ENCODE measurements around the gene CDC42EP1. TPM values are rescaled to one million over a fixed set of nuclear protein-coding genes. Genes with fewer than 3 reads are reported as not detected.

Gene CDC42EP1
- total and polyA plus RNA-seq, 7 donors = 14.6 to 64.1 (median 24.6) TPM

DNA sequence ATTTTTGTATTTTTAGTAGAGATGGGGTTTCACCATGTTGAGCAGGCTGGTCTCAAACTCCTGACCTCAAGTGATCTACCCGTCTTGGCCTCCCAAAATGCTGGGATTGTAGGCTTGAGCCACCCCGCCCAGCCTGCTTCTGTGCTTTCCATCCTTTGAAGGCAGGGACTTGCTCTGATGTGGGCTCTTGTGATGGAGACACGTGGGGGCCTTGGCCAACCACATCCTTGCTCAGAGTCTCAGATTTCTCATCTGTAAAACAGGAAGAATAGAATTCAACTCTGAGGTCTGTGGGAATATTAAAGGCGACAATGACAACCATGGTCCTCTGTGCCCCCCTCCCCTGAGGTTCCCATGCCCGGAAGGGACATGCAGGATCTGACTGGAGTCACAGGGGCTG, 44.6 kb downstream of the CDC42EP1 start:
- H3K4me1 ChIP-seq = peaks cover 0 to 23% (median 21%) of the 10 kb centered on the region in 4 donors
- no peak overlapping the region for H3K27ac ChIP-seq
- WGBS, 2 donors = 54 to 72% methylated on average over 5 of the region's 5 CpGs
- peaks cover 0 to 26% (median 0%) of the 10 kb centered on the region in 3 donors for H3K27me3 ChIP-seq
- no peaks in the 10 kb centered on the region for H3K36me3 ChIP-seq
- no peak for DNase-seq
- TF ChIP-seq POLR2A (IDR thresholded peaks at IDR 0.05) (no peak), POLR2AphosphoS5 (IDR thresholded peaks at IDR 0.05) (no peak), EP300 (IDR thresholded peaks at IDR 0.05) (no peak)
- TF ChIP-seq, protein P1, sequence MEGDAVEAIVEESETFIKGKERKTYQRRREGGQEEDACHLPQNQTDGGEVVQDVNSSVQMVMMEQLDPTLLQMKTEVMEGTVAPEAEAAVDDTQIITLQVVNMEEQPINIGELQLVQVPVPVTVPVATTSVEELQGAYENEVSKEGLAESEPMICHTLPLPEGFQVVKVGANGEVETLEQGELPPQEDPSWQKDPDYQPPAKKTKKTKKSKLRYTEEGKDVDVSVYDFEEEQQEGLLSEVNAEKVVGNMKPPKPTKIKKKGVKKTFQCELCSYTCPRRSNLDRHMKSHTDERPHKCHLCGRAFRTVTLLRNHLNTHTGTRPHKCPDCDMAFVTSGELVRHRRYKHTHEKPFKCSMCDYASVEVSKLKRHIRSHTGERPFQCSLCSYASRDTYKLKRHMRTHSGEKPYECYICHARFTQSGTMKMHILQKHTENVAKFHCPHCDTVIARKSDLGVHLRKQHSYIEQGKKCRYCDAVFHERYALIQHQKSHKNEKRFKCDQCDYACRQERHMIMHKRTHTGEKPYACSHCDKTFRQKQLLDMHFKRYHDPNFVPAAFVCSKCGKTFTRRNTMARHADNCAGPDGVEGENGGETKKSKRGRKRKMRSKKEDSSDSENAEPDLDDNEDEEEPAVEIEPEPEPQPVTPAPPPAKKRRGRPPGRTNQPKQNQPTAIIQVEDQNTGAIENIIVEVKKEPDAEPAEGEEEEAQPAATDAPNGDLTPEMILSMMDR (IDR thresholded peaks at IDR 0.05) = no peak
- intact Hi-C loops (cut with DNase I) = no loop called here
- H3K4me3 ChIP-seq = no peak overlapping the region
- no peaks in the 10 kb centered on the region for H3K9me3 ChIP-seq

DNA sequence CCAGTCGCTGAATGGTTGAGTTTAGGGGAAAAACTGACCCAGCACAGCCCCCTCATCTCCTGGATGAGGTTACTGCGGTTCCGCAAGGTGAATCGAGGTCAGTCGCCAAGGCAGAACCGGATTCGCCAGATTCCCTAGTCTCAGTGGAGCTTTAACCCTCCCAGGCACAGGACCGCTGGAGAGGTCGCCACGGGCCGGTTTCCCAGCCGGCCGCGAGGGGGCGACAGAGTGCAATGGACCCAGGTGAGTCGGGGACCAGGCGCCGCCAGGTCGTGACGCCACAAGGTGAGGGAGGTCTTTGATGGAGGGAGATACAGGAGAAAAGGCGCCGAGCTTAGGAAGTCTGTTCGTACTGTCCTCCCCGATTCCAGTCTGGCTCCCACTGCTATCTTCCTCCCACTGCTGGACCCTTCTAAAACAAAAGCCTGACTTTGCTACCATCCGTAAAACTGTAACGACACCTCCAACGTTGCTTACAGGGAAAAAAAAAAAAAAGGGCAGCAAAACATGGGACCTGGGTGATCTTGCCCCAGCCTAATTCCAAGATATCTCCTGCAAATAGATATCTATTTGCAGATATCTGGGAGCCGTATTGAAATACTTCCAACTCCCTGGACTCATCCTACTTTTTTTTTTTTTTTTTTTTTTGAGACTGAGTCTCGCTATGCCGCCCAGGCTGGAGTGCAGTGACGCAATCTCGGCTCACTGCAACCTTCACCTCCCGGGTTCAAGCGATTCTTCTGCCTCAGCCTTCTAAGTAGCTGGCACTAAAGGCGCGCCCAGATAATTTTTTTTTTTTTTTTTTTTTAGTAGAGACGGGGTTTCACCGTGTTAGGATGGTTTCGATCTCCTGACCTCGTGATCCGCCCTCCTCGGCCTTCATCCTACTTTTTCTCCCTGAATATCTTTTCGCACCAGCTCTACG, 47.0 kb downstream of the CDC42EP1 start:
- peak in 1 of 4 donors; percentile 23 for TF ChIP-seq POLR2AphosphoS5 (IDR thresholded peaks at IDR 0.05)
- no peak for TF ChIP-seq EP300 (IDR thresholded peaks at IDR 0.05)
- TF ChIP-seq, protein P1 (IDR thresholded peaks at IDR 0.05) = peak; percentile 76 to 97 (median 94)
- no peak for TF ChIP-seq POLR2A (IDR thresholded peaks at IDR 0.05)
- H3K27ac ChIP-seq = peak overlapping the region; percentile 95 to 98 (median 96)
- no peaks in the 10 kb centered on the region for H3K9me3 ChIP-seq
- WGBS, 2 donors = 1 to 3% methylated on average over 44 of the region's 44 CpGs
- peak overlapping the region in 3 of 4 donors; percentile 90 to 98 (median 91) for H3K4me3 ChIP-seq
- H3K27me3 ChIP-seq = peaks cover 0 to 21% (median 0%) of the 10 kb centered on the region in 3 donors
- intact Hi-C loops (cut with DNase I) = no loop called here
- DNase-seq = peak; percentile 90
- no peaks in the 10 kb centered on the region for H3K36me3 ChIP-seq
- H3K4me1 ChIP-seq = peaks cover 0 to 41% (median 37%) of the 10 kb centered on the region in 4 donors

DNA sequence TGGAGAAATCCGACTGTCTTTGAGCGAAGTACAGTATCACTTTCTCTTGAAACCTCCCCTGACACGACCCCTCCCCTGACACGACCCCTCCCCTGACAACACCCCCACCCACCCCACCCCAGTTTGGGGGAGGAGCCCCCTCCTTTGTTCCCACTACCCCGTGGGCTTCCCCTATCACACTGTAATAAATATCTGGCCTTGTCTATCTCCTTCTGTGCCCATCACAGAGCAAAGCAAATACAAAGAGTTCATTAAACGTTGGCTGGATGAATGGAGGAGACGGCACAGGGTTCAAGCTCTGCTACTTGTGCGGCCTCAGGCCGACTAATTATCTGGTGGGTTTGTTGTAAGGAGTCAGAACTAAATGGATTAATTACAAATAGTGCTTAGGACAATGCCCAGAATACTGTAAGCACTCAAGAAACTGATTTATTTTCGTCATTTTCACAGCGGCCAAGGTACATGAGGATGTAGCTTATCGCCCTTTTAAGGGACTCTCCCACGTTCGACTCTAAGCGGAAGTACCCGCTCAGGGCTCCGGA, 47.7 kb downstream of the CDC42EP1 start:
- peak overlapping the region; percentile 83 to 98 (median 90) for H3K4me3 ChIP-seq
- DNase-seq = no peak
- peaks cover 0 to 18% (median 0%) of the 10 kb centered on the region in 3 donors for H3K27me3 ChIP-seq
- WGBS, 2 donors = 1 to 2% methylated on average over 17 of the region's 17 CpGs
- peak overlapping the region; percentile 95 to 98 (median 96) for H3K27ac ChIP-seq
- H3K36me3 ChIP-seq = no peaks in the 10 kb centered on the region
- H3K4me1 ChIP-seq = peaks cover 0 to 45% (median 40%) of the 10 kb centered on the region in 4 donors
- intact Hi-C loops (cut with DNase I) = no loop called here
- TF ChIP-seq POLR2AphosphoS5 (IDR thresholded peaks at IDR 0.05) (no peak), POLR2A (IDR thresholded peaks at IDR 0.05) (no peak), EP300 (IDR thresholded peaks at IDR 0.05) (no peak)
- TF ChIP-seq, protein P1 (IDR thresholded peaks at IDR 0.05) = no peak
- H3K9me3 ChIP-seq = no peaks in the 10 kb centered on the region

DNA sequence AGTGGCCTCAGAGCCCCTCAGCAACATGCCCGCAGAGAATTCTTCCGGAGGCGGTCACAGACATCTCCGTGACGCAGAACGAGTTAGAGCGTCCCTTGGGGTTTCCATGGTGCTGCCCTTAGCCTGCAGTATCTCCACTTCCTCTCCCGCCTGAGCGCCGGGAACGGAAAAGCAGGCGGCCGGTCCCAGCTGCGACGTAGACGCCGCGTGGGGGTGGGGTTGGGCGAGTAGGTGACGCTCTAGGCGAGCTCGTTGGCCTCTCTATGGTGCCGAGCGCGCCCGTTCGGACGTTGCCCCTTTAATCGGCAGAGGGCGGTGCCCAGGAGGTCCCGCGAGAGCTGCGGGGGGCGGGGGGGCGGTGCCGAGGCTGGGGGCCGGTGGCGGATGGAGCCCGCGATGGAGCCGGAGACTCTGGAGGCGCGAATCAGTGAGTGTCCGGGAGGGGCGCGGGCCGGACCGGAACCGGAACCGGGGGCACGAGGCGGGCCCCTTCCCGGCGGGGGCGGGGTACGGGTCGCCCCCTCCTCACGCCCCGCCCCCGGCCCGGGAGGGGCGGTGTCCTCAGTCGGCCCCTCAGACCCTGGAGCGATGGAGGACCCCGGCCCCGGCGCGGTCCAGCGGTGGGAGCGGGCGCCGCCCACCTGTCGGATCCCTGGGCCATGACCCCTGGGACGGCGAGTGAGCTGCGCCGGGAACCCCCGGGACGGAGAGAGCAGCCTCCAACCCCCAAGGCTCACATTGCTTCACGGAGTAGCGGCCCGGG, 48.4 kb downstream of the CDC42EP1 start, which contains the start of gene GGA1:
Gene GGA1, plus strand, starts transcription at position 358 of the 763 bp plus-strand sequence. Its CDS starts 27 bp downstream, at position 385.
- WGBS, 2 donors = 1% methylated on average over 82 of the region's 82 CpGs
- peak; percentile 98 for DNase-seq
- Histone ChIP-seq H3K27ac (peak within 1 kb of the TSS; percentile 95 to 98 (median 96)), H3K4me1 (peaks cover 0 to 52% (median 46%) of the 10 kb centered on the region in 4 donors), H3K4me3 (peak within 1 kb of the TSS; percentile 83 to 98 (median 90)), H3K36me3 (no peaks in the 10 kb centered on the region), H3K27me3 (peaks cover 0 to 14% (median 0%) of the 10 kb centered on the region in 3 donors), H3K9me3 (no peaks in the 10 kb centered on the region)
- intact Hi-C loops (cut with DNase I) = no loop called here
- TF ChIP-seq, protein P1 (IDR thresholded peaks at IDR 0.05) = no peak
- TF ChIP-seq EP300 (IDR thresholded peaks at IDR 0.05) (peak in 2 of 4 donors; percentile 36 to 56), POLR2A (IDR thresholded peaks at IDR 0.05) (peak; percentile 37 to 44), POLR2AphosphoS5 (IDR thresholded peaks at IDR 0.05) (peak; percentile 54 to 83 (median 80))
